IMR-90 (cell line): ENCODE measurements around the gene PEX7. TPM values are rescaled to one million over a fixed set of nuclear protein-coding genes. Genes with fewer than 3 reads are reported as not detected.

Source experiments
- ATAC-seq: fragments of 200-7000 bp; cut with Tn5 transposase; 2 replicates; pipeline ENCODE4 v1.9.1; 2020; ENCODE audit warnings: low read depth, mild to moderate bottlenecking, moderate library complexity
- BruUV-seq: library from RNA; stranded (reverse); fragments of 400-500 nt; replicated peaks from 2 replicates; lab custom pipeline; 2021; lab: Mats Ljungman, UMichigan
- CTCF ChIA-PET: fragments of 300-600 bp; formaldehyde crosslinking; extraction: SDS; loops from one replicate; lab custom pipeline; 2021; ENCODE audit warnings: antibody characterized with exemption; lab: Yijun Ruan, JAX
- POLR2A ChIA-PET: fragments of 300-600 bp; sonication (Branson Sonifier 250); formaldehyde crosslinking; loops from one replicate; lab custom pipeline; 2022; ENCODE audit warnings: antibody characterized with exemption; ENCODE audit not compliant: unreplicated experiment; lab: Charles Lee
- DNase-seq: peaks from one replicate; pipeline ENCODE4 v3.0.0; 2013
- H2AFZ ChIP-seq: replicated peaks from 2 replicates; pipeline ENCODE3; 2013; ENCODE audit warnings: low read length, mild to moderate bottlenecking; ENCODE audit not compliant: poor library complexity
- H2AK5ac ChIP-seq: 2 replicates; pipeline ENCODE4 v1.6.1; 2013; ENCODE audit warnings: low read depth, low read length, inconsistent platforms
- H2AK9ac ChIP-seq: replicated peaks from 2 replicates; pipeline ENCODE3; 2013; ENCODE audit warnings: mild to moderate bottlenecking, low read depth, low read length, moderate library complexity; ENCODE audit not compliant: poor library complexity
- H2BK120ac ChIP-seq: 2 replicates; pipeline ENCODE4 v1.6.1; 2013; ENCODE audit warnings: low read depth, low read length, inconsistent platforms
- H2BK15ac ChIP-seq: 3 replicates; pipeline ENCODE4 v1.6.1; 2013; ENCODE audit warnings: low read depth, low read length, inconsistent platforms
- H2BK20ac ChIP-seq: 2 replicates; pipeline ENCODE4 v1.6.1; 2013; ENCODE audit warnings: low read depth, mild to moderate bottlenecking, inconsistent platforms, low read length, moderate library complexity
- H2BK5ac ChIP-seq: 2 replicates; pipeline ENCODE4 v1.6.1; 2013; ENCODE audit warnings: mild to moderate bottlenecking, low read depth, low read length, inconsistent platforms; ENCODE audit not compliant: poor library complexity, severe bottlenecking
- H3K14ac ChIP-seq: replicated peaks from 2 replicates; pipeline ENCODE4 v1.6.1; 2013; ENCODE audit warnings: low read depth, low read length, inconsistent platforms
- H3K18ac ChIP-seq: 2 replicates; pipeline ENCODE4 v1.6.1; 2013; ENCODE audit warnings: low read depth, low read length, control low read depth
- H3K23ac ChIP-seq: 2 replicates; pipeline ENCODE4 v1.6.1; 2013; ENCODE audit warnings: low read depth, low read length, inconsistent platforms
- H3K27ac ChIP-seq: 2 replicates; pipeline ENCODE4 v1.5.1; 2013; ENCODE audit warnings: mild to moderate bottlenecking, control low read depth, low read length; ENCODE audit not compliant: insufficient read depth
- H3K27me3 ChIP-seq: 2 replicates; pipeline ENCODE4 v1.6.1; 2013; ENCODE audit warnings: low read length; ENCODE audit not compliant: control insufficient read depth, insufficient read depth
- H3K36me3 ChIP-seq: 2 replicates; pipeline ENCODE4 v1.6.1; 2013; ENCODE audit warnings: low read length, mixed read lengths; ENCODE audit not compliant: control insufficient read depth, insufficient read depth
- H3K4ac ChIP-seq: 2 replicates; pipeline ENCODE4 v1.6.1; 2013; ENCODE audit warnings: low read depth, low read length, inconsistent platforms
- H3K4me1 ChIP-seq: 2 replicates; pipeline ENCODE4 v1.6.1; 2013; ENCODE audit warnings: low read length, mixed read lengths; ENCODE audit not compliant: control insufficient read depth, insufficient read depth
- H3K4me2 ChIP-seq: 2 replicates; pipeline ENCODE4 v1.6.1; 2013; ENCODE audit warnings: low read depth, mild to moderate bottlenecking, control low read depth, low read length, moderate library complexity
- H3K4me3 ChIP-seq: 2 replicates; pipeline ENCODE4 v1.5.1; 2013; ENCODE audit warnings: low read depth, mild to moderate bottlenecking, control low read depth, low read length, moderate library complexity; ENCODE audit not compliant: insufficient read depth
- H3K56ac ChIP-seq: 2 replicates; pipeline ENCODE4 v1.6.1; 2013; ENCODE audit warnings: low read length, inconsistent platforms; ENCODE audit not compliant: insufficient read depth; ENCODE audit errors: extremely low read depth
- H3K79me1 ChIP-seq, 2 experiments: 2 replicates each; pipeline ENCODE4 v1.6.1; 2013; ENCODE audit warnings: low read length in 2 of 2, inconsistent platforms in 1 of 2, low read depth in 1 of 2
- H3K9ac ChIP-seq: 2 replicates; pipeline ENCODE4 v1.6.1; 2013; ENCODE audit warnings: low read depth, low read length, control low read depth
- H3K9me1 ChIP-seq: 2 replicates; pipeline ENCODE4 v1.6.1; 2013; ENCODE audit warnings: low read length, inconsistent platforms; ENCODE audit not compliant: insufficient read depth
- H3K9me3 ChIP-seq: 2 replicates; pipeline ENCODE4 v1.6.1; 2013; ENCODE audit warnings: low read length; ENCODE audit not compliant: control insufficient read depth, insufficient read depth
- H4K20me1 ChIP-seq: 2 replicates; pipeline ENCODE4 v1.6.1; 2013; ENCODE audit warnings: low read length, inconsistent platforms; ENCODE audit not compliant: insufficient read depth
- H4K5ac ChIP-seq: 2 replicates; pipeline ENCODE4 v1.6.1; 2013; ENCODE audit warnings: mild to moderate bottlenecking, low read depth, low read length, control low read depth
- H4K8ac ChIP-seq, 2 experiments: 2 replicates each; pipeline ENCODE4 v1.6.1; 2013; ENCODE audit warnings: low read depth in 2 of 2, low read length in 2 of 2, control low read depth in 1 of 2, inconsistent platforms in 1 of 2
- H4K91ac ChIP-seq: 2 replicates; pipeline ENCODE4 v1.6.1; 2013; ENCODE audit warnings: low read depth, low read length, inconsistent platforms; ENCODE audit not compliant: insufficient read depth
- BHLHE40 ChIP-seq: fragments of 150-350 bp; IDR thresholded peaks from 2 replicates; pipeline ENCODE4 v1.6.1; 2016; ENCODE audit warnings: mild to moderate bottlenecking, low read depth, low read length
- CEBPB ChIP-seq: IDR thresholded peaks from 2 replicates; pipeline ENCODE4 v1.6.1; 2012; ENCODE audit warnings: low read depth, low read length, improper control_type of control experiment
- CHD1 ChIP-seq: IDR thresholded peaks from 2 replicates; pipeline ENCODE4 v1.6.1; 2012; ENCODE audit warnings: low read depth, low read length, improper control_type of control experiment
- CTCF ChIP-seq: conservative IDR thresholded peaks from 2 replicates; pipeline ENCODE4 v1.5.1; 2012; ENCODE audit warnings: mild to moderate bottlenecking, low read depth, low read length, improper control_type of control experiment
- ELK1 ChIP-seq: fragments of 150-350 bp; IDR thresholded peaks from 2 replicates; pipeline ENCODE4 v1.6.1; 2016; ENCODE audit warnings: low read depth, mild to moderate bottlenecking, low read length, moderate library complexity, borderline replicate concordance
- FOS ChIP-seq: fragments of 150-350 bp; IDR thresholded peaks from 2 replicates; pipeline ENCODE4 v1.6.1; 2016; ENCODE audit warnings: low read depth, low read length
- MAFK ChIP-seq: IDR thresholded peaks from 2 replicates; pipeline ENCODE4 v1.6.1; 2012; ENCODE audit warnings: low read depth, low read length, improper control_type of control experiment
- MAZ ChIP-seq: IDR thresholded peaks from 2 replicates; pipeline ENCODE4 v1.6.1; 2012; ENCODE audit warnings: low read depth, mild to moderate bottlenecking, low read length, improper control_type of control experiment, moderate library complexity, borderline replicate concordance
- MXI1 ChIP-seq: IDR thresholded peaks from 2 replicates; pipeline ENCODE4 v1.6.1; 2012; ENCODE audit warnings: low read depth, mild to moderate bottlenecking, low read length, moderate library complexity, borderline replicate concordance
- POLR2A ChIP-seq: IDR thresholded peaks from 2 replicates; pipeline ENCODE4 v1.6.1; 2012; ENCODE audit warnings: mild to moderate bottlenecking, low read depth, low read length
- RAD21 ChIP-seq: IDR thresholded peaks from 2 replicates; pipeline ENCODE4 v1.6.1; 2012; ENCODE audit warnings: low read length, improper control_type of control experiment
- RFX5 ChIP-seq: IDR thresholded peaks from 2 replicates; pipeline ENCODE4 v1.8.0; 2012; ENCODE audit warnings: low read depth, mild to moderate bottlenecking, low read length, moderate library complexity
- SMC3 ChIP-seq: fragments of 150-350 bp; IDR thresholded peaks from 2 replicates; pipeline ENCODE4 v1.6.1; 2016; ENCODE audit warnings: low read depth, mild to moderate bottlenecking, antibody characterized with exemption, low read length, moderate library complexity
- USF2 ChIP-seq: fragments of 150-350 bp; IDR thresholded peaks from 2 replicates; pipeline ENCODE4 v1.6.1; 2017; ENCODE audit warnings: mild to moderate bottlenecking, antibody characterized with exemption, low read length, low read depth
- WGBS, 2 experiments: methylation state at CpG; one replicate each; pipeline versions ENCODE4 v1.1.5 to v1.1.7; 2013; ENCODE audit warnings: missing lambda C conversion rate in 2 of 2; ENCODE audit not compliant: insufficient read length in 1 of 2; ENCODE audit errors: extremely low coverage in 2 of 2; 5-methylcytosine and 5-hydroxymethylcytosine counted together
- dilution Hi-C: fragments of 300-500 bp; cut with HindIII; formaldehyde crosslinking; loops from one replicate; pipeline ENCODE4 v1.14.3; 2018; ENCODE audit warnings: low sequenced_read_pairs; ENCODE audit not compliant: unreplicated experiment
- in situ Hi-C: fragments of 300-500 bp; cut with MboI; formaldehyde crosslinking; loops from 3 replicates; pipeline ENCODE4 v1.14.3; 2019; ENCODE audit warnings: low sequenced_read_pairs, inconsistent platforms, mixed read lengths
- intact Hi-C: fragments of 100-400 bp; cut with micrococcal nuclease; formaldehyde crosslinking; loops from 2 replicates; pipeline ENCODE4 v1.10.0; 2022
- polyA plus RNA-seq, 3 experiments: library from polyadenylated mRNA; depleted of rRNA; stranded (reverse); fragments of >200 nt; gene quantifications; 2 replicates each; pipeline ENCODE4 v1.2.3, GENCODE V29; 2012; ENCODE audit warnings: low replicate concordance in 1 of 3
- total RNA-seq: library from RNA; depleted of rRNA; stranded (reverse); fragments of >200 nt; gene quantifications from 2 replicates; pipeline ENCODE4 v1.2.3, GENCODE V29; 2012

The PEX7 gene
- total and polyA plus RNA-seq, 2 of the 4 experiments (the other 2 are of a cell fraction), result 5.4 to 7.0 TPM

- H3K4me2 ChIP-seq, result peak overlapping the region; percentile 59; the same call in 1 of the 2 replicates
- H3K9me3 ChIP-seq, result no peaks in the 10 kb centered on the region
- peaks cover 22% of the 10 kb centered on the region for H3K9me1 ChIP-seq
- H2AK5ac ChIP-seq, result peak overlapping the region; percentile 95
- peak overlapping the region; percentile 75 to 91 for H4K8ac ChIP-seq
- ATAC-seq (no peak), DNase-seq (no peak)
- H2BK20ac ChIP-seq, result peak overlapping the region; percentile 93
- no peak overlapping the region for H3K4me3 ChIP-seq
- in situ Hi-C loops (loop anchor here (25.0 kb wide), 1 partner anchor 499 kb away; the partner anchor contains the start of gene BCLAF1), intact Hi-C loops (no loop called here), dilution Hi-C loops (no loop called here)
- H3K18ac ChIP-seq, result peak overlapping the region; percentile 92
- CTCF ChIA-PET, result interaction anchor here (0.9 kb wide), 1 partner anchor 142 kb away, joined by 4 read pairs; no protein-coding TSS in a partner anchor
- no TSS peak for BruUV-seq
- peak overlapping the region; percentile 87 for H4K91ac ChIP-seq
- POLR2A ChIA-PET, result no interaction called here
- no peaks in the 10 kb centered on the region for H3K36me3 ChIP-seq
- H3K4ac ChIP-seq, result peak overlapping the region; percentile 98
- peak overlapping the region; percentile 92 for H3K14ac ChIP-seq
- peak overlapping the region; percentile 96 for H2BK120ac ChIP-seq
- H2BK15ac ChIP-seq, result peak overlapping the region; percentile 96; the same call in 2 of the 3 replicates
- no peak overlapping the region for H3K56ac ChIP-seq
- H3K27me3 ChIP-seq, result no peaks in the 10 kb centered on the region
- H4K20me1 ChIP-seq, result no peaks in the 10 kb centered on the region
- peaks cover 26% of the 10 kb centered on the region for H3K4me1 ChIP-seq
- peak overlapping the region; percentile 95 for H3K27ac ChIP-seq
- no peak overlapping the region for H3K9ac ChIP-seq
- peaks cover 25 to 66% of the 10 kb centered on the region in 2 experiments for H3K79me1 ChIP-seq
- no CpG with 5 or more reads among the region's 6 CpGs for WGBS, 2 experiments
- peak overlapping the region; percentile 99 for H2BK5ac ChIP-seq
- TF ChIP-seq FOS (no peak), CHD1 (no peak), CTCF (no peak), BHLHE40 (no peak), MXI1 (no peak), MAFK (no peak), CEBPB (no peak), USF2 (no peak), SMC3 (no peak), MAZ (no peak), RFX5 (no peak), ELK1 (no peak), POLR2A (no peak), RAD21 (no peak)
- H2AK9ac ChIP-seq, result no peak overlapping the region
- no peak overlapping the region for H2AFZ ChIP-seq
- peak overlapping the region; percentile 40; the same call in 1 of the 2 replicates for H4K5ac ChIP-seq
- peak overlapping the region; percentile 81; the same call in 1 of the 2 replicates for H3K23ac ChIP-seq
Observed at GRCh38 chr6:136786658-136787057, 35.7 kb upstream of the PEX7 start.
